ENCODE measurements around the gene CNTN4.

CNTN4 gene

DNA sequence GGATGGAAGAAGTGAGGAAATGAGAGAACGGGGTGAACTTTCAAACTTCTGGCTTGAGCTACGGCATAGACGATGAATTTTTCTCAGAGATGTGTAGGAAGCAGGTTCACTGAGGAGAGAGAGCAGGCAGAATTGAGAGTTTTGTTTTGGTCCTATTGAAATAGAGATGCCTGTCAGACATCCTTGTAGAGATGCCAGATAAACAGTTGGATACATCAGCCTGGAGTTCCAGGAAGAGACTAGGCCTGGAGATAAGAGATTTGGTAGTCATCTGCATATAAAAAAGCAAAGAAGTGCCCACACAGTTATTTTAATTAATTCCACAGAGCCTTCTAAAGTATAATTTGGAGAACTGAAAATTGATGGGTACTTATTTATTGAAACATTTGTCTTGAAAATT is 515.9 kb downstream of the CNTN4 start:
- DNase-seq: no peak

DNA sequence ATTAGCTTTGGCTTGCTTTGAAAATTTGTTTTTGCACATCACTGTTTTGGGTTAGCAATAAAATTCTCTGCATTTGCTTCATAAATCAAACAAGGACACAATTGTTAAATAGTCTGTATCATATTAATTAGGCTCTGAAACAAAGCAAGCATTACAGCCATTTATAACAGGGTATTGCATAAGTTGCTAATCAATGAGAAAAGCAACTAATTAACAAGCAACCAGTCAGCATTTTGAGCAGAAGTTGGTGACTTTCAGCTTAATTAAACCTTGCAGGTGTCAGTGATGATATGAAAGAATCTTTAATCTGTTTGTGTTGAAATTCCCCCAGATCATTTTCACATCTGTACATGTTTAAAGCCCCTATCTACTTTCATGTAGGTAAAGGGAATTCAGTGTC is 516.4 kb downstream of the CNTN4 start:
- no peak for DNase-seq

DNA sequence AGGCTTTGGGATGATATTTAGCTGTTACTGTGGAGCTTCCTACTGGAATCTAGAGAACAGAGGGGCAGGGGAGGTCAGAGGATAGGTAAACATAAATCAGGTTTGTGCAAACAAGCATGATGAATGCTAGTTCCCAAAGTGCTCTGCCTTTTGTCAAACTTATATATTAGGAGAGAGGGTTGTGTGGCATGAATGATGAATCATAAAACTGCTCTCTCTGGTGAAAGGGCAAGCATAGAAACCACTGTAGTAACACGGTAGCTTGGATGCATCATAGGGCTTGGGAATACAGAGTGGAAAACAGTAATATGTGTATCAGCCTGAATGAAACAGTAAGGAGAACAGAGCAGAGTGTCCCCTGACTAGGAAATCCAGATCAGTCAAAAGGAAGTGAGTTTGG is 524.8 kb downstream of the CNTN4 start:
- DNase-seq: no peak

DNA sequence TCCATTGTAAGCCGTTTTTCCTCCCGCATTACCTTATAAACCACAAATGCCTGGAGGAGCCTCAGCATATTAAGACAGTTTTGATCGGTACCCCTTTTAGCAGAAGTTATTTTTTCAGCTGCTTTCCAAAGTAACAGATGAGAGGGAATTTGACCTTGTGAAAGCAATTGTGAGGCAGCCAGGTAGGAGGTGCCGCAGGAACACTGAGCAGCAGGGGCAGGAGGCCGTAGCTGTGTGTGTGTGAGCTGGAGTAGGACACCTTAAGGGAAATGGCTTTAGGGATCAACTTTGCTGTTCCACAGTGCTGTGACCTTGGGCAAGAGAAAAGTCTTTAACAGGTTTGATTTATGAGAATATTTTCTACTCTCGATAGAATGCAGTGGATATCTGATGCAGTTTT is 529.5 kb downstream of the CNTN4 start:
- DNase-seq: no peak

DNA sequence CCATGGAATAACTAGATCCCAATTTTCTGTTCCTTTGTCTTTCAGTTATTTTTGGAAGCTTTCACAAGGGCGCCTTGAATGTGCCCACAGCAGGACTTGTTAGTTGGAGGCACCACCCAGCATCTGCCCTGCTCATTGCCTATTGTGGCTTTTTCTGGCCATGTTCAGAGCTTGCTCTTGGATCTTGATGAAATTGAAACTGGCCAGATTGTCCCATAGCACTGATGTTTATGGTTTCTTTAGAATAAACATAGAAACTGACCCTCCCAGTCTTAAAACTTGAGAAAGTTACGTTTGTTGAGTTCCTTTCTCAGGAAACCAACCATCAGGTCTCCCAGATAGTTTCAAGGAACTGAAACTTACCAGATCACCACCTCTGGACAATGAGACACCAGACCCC is 536.8 kb downstream of the CNTN4 start:
- no peak for DNase-seq

DNA sequence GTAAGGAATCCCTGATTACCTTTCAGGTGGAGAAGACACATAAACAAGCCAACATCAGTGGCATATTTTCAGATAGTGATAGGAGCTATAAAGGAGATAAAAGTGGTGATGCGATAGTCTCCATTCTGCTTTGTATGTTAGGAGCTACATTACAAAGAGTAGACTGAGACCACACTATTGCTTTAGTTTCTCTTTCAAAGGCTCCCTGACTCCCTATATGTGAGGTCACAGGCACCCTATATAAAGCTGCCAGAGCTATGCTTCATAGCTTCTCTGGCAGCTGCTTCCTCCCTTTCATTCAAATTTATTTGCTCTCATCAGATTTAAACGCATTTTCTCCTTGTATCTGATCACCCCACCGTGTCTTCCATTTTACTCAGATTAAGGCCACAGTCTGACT is 544.9 kb downstream of the CNTN4 start:
- no peak for DNase-seq

DNA sequence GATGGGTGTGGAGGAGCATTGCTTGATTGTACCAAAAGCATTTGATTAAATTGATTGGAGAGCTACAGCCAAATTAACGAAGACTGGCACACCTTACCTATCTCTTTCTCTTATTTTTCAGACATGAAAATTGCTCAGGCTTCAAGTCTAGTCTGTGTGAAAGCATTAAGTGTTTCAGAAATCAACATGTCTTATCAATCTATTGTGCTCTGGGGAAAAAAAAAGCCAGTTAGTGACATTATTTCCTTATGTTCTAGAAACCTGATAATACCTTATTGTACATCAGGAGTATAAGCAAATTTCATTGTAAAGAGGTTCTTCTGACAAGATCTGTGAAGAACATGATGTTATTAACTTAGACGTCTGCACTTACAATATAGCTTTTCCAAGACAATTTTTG is 546.3 kb downstream of the CNTN4 start:
- DNase-seq: no peak

DNA sequence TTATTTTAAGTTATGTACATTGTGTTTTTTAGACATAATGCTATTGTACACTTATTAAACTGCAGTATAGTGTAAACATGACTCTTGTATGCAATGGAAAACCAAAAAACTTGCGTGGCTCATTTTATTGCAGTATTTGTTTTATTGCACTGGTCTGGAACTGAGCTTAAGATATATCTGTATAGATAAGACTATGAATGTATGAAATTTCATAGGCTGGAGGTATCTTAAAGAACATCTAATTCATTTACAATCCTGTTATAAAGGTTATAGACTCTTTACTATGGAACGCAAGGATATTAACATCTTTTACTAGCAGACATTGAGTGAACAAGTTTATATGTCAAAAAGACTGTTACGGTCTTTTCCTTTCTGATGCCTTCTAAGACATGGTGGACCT is 552.1 kb downstream of the CNTN4 start:
- DNase-seq: no peak

DNA sequence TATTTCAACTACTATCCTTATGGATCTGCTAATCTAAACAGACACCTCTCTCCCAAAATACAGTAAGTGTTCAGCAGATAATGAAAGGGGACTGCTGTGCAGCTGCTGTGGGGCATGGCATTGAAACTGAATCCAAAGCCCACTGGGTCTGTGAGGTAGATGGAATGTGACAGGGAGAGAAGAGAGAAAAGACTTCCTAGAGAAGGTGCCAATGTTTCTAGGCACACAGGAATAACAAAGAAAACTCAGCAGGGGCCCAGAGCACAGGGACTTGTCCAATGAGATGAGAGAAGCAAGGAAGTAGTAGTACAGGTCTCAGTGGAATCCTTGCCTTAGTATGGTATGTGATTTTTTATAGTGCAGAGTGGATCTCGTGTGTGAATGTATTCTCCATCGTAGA is 553.7 kb downstream of the CNTN4 start:
- no peak for DNase-seq

DNA sequence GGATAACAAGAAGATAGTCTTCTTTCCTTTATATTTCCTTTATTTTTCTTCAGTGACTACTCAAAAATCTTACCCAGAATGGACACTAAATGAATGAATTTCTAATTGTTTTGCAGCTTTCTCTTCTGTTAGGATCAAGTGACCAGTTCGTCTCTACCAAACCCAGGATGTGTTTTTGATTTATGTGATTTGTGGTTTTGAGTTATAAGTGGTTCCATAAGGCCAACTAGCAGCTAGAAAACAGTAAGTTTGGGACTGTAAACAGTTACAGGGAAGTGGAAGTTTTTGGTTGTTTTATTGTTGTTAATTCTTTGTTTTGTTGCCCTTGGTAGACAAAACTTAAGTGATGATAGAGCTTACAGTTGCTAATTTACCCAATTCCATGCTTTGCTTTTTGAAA is 555.0 kb downstream of the CNTN4 start:
- DNase-seq: no peak

DNA sequence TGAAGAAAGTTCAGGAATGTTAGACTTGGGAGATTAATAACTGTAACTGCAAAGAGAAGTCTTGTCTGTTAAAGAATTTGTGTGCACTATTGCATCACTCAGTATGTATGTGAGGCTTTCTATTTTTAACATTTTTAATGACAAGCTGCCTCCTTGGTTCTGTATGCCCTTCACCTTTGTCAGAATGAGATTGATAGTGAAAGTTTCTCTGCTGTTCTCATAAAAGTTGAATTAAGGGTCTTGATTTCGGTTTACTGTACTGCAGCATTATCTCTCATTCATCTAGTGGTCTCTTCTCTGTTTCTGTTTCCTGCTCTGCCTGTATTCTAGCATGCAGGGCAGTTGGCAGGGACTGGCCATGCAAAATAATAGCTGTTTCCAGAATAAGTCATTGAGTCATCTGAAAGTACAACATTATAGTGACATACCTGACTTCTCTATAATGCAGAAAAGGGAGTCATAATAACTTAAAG is 556.6 kb downstream of the CNTN4 start:
- no peak for DNase-seq

DNA sequence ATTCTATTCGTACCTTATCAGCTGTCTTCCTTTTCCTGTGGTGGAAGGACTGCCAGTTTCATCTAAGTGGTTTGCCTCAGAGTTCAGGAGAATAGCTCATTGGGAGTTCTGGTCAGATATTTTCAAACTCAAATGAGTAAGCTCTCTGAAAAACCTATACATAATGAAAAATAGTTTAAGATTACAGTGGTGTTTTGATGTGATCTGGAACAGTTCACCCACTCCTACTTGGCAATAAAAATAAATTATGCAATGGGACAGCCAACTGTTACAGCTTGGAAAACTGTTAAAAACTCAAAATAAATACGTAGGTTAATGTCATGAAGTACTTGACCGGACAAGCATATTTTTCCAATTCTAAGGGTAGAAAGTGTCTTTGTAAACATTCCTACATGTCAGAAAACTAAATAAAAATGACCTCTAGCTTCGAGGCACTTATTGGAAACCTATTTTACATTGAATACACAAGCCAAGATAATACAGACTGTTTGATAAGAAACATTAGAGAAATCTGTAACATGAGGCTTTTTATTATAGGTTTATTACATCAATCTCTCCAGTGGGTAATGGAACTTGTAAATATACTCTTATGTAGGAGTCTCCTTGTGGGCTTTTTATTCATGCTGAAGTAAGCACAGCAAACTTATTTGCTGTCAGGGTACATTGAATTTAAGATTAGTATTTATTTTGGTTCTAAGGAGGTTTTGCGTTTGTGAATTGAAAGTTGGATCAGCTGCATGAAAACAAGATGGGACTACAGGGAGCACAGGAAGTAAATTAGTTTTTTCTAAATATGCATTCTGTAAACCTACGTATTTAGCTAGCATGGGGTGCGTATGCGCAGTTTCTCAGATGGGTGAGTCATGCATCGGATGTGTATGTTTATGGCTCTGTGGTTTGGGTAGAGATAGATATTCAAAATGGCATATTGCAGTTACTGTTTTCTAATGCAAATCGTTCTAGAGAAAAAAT is 558.4 kb downstream of the CNTN4 start:
- no peak for DNase-seq

DNA sequence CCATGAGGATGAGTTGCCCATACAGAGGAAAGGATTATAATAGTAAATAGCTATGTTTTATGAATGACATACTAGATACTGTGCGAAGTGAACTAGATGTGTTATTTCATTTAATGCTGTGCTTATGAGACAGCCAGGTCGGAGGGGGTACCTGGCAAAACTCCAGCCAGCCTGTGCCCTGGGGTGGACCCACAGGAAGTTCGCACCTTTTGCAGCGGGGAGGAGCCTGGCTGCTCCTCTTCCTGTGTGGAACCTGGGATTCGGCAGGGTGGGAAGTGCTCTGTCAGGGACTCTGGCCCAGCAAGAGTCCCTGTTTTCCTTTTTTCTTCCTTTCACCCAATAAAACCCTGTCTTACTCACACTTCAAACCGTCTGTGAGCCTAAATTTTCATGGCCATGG is 559.3 kb downstream of the CNTN4 start:
- DNase-seq: no peak

DNA sequence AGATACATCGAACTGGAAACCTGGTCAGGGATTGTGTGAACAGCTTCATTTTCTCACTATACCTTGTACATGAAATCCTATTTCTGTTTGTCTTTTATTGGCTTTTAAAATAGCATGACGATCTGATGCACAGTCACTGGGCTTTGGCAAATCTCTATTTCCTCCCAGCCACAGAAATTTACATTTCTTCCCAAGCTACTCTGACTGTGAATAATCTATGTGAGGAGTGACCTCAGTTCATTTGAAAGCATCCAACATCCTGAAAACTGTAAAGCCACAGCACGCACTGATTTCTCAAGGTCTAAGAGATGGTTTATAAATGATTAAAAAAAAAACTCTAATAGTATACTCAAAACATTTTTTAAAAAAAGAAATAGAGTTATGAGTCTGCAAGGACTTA is 561.2 kb downstream of the CNTN4 start:
- DNase-seq: no peak

DNA sequence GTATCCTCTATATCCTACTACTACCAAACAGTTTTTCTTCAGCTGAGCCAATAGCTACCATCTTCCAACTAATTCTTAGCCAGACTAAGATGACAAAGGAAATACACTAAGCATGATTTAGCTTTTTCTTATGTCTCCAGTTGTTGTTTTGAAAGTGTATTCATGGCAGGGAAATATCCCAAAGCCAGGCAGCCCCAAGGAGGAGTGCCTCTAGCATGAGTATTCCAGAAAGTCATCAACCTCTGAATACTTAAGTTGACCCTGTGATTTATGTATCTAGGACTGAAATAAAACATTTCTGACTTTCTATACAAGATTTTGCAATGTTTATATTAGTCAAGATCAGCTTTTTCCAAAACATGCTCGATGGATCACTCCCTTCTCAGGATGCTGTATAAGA is 562.4 kb downstream of the CNTN4 start:
- no peak for DNase-seq

DNA sequence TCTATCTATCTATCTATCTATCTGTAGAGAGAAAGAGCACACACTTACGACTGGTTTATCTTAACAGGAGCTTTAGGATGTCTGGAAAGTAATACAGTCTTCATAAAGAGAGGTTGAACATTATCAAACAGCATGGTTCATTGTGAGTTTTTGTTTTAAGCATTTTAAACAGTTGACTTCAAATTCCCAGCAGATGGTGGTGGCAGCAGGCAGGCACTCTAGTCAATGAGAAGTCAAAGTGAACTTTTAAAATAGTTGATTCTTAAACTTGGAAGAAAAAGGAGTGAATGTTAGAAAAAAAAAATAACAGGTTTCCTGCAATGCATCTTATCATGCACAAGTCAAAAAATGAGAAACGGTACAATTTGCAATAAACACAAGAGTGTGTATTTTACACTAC is 578.8 kb downstream of the CNTN4 start:
- DNase-seq: no peak

DNA sequence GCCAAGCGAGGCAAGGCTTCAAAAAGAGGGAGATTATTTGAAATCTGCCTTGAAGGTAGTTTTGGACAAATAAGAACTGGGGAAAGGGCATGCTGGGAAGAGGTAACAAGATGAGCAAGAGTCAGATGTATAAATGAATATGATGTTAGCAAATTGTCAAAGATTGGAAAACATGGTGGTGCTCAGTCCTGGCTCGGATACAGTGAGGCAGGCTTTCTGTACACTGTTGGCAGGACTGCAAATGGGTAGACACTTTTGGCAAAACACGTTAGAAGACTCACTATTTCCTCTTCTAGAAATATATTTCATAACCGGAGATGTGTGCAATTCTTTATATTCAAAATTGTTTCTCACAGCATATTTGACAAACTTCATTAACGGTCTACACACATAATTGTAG is 581.6 kb downstream of the CNTN4 start:
- no peak for DNase-seq

DNA sequence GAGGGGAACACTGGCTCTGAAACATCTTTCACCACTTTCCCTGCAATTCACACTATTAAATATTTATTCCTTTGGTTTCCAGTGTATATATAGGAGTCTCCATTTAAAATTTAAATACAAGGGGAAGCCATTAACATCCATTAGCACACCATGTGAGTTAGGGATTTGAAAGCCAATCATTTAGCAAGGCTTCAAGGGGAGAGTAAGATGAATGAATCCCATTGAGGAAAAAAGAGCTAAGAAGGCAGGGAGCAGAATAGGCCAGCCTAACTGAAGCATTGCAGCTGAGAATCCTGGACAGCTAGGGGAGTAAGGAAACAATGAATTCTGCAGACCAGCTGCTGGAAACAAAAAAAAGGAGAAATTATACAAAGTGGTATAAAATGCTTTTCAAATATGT is 585.4 kb downstream of the CNTN4 start:
- DNase-seq: no peak

DNA sequence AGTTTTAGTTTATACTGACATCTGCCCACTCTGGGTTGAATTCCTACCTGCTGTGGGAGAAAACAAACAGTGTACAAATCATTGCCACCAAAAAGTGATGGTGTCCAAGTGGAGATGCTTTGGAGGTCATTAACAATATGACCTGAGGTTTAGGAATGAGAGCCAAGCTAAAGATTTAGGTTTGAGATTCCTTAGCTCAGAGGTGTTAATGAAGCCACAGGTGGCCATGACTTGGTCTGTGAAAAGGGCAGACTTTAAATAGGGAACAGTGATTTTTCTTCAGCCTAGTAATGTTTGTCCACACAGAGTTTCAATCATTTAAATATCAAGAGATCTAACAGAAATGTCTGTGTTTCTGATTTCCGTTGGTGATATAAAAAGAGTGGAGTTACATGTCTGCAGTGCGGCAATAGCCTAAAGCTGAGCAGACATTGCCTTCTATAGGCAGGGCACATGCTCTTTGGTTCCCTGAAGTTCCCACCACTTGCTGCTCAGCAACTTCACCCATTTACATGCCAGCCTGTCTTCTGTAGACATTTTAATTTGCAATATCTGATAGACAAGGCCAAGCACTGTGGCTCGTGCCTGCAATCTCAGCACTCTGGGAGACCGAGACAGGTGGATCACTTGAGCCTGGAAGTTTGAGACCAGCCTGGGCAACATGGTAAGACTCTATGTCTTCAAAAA is 588.3 kb downstream of the CNTN4 start:
- DNase-seq: no peak

DNA sequence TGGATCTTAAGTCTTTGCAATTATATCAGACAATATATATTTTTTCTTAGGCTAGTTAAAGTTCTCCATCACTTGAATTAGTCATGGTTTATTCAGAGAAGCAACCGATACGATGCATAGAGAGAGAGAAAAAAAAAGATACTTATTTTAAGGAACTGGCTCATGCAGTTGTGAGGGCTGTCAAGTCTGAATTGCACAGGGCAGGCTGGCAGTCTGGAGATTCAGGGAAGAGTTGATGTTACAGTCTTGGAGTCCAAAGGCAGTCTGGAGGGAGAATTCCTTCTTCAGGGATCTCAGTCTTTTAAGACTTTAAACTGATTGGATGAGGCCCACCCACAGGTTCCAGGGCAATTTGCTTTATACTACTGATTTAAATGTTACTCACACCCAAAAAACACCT is 598.9 kb downstream of the CNTN4 start:
- no peak for DNase-seq

DNA sequence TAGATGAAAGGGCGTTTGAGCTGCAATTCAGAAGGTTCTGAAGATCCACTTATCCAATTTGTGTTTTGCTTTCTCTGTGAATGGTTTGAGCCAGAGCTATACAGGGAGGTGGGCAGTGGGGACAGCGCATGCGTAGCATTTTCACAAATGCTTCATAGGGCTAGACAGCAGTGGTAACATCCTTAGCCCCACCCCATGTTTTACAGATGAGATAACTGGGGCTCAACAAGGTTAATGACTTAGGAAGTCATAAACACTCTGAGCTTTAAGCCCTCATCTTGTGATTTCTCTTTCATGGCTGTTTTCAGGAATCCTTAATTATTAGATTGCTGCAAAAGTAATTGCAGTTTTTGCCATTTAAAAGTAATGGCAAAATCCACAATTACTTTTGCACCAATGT is 602.8 kb downstream of the CNTN4 start:
- DNase-seq: no peak

DNA sequence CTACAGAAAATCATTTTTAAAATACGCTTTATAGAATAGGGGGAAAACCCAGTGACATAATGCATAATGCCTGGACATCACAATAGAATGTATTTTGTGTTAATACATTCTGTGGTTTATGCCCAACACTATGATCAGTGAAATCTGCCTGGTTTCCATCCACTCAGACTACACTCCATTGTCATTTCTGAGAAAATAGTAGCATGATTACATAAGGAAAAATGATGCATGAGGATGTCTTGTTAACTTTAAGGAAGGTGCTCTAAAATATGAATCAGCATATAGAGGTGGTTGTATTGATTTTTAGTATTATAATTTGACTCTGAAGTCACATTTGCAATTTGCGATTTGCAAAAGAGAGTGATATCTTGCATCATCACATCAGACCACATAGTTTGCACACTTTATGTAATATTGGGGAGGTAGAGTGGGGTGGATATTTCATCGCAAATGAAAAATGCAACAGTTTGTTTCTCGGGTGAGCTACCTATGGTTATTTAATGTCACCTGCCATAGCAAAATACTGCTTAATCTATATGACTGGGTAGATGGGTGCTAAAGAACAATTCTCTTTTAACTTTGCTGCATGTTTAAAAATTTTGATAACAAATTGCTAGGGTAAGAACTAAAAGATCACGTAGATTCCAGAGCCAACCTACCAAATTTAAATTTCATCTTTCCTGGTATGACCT is 607.6 kb downstream of the CNTN4 start:
- no peak for DNase-seq

DNA sequence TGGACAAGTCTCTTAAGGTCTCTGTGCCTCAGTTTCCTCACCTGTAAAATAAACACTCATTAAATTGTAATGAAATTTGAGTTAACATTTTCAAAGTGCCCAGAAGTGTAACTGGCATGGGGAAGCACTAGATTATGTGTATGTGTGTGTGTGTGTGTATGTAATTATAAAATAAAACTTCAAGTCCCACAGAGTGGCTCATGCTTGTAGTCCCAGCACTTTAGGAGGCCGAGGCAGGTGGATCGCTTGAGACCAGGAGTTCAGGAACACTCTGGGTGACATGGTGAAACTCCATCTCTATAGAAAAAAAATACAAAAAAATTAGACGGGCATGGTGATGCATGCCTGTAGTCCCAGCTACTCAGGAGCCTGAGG is 608.2 kb downstream of the CNTN4 start:
- no peak for DNase-seq

DNA sequence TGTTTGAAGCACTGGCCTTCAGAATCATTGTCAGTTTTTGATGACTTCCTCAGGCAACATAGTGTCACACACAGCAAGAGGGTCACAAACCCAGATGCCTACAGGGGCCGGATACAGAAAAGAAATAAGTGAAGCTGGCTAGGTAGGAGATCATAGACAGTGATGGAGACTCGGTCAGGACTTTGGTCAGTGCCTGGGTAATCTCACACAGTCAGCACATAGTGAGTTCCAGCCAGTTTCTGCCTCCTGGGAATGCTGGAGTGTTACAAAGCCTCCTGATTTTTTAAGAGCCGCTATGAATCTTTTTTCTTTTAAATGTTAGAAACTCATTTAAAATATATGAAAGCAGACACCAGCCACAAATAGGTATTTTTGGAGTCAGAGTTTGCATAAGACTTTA is 612.4 kb downstream of the CNTN4 start:
- DNase-seq: no peak
